CD4-positive, alpha-beta memory T cell (primary cell): Measurements from ENCODE around the gene SHC2. TPM values are rescaled to one million over a fixed set of nuclear protein-coding genes. Genes with fewer than 3 reads are reported as not detected.

ENCODE experiments used
- CTCF ChIA-PET: fragments of 350-600 bp; sonication (Branson Sonifier 250); formaldehyde crosslinking; loops from one replicate; lab custom pipeline; 2021; ENCODE audit warnings: inconsistent platforms; ENCODE audit not compliant: partially characterized antibody; lab: Charles Lee
- POLR2A ChIA-PET: fragments of 350-600 bp; sonication (Branson Sonifier 250); formaldehyde crosslinking; loops from one replicate; lab custom pipeline; 2021; ENCODE audit not compliant: partially characterized antibody; lab: Charles Lee
- DNase-seq, 5 donors: peaks; one replicate each; pipeline versions ENCODE4 v3.0.0 to v3.0.0-alpha.2; 2020 to 2022; ENCODE audit warnings: mixed read lengths in 1 of 5
- H3K27ac ChIP-seq: one replicate; pipeline ENCODE4 v1.7.0; 2013; ENCODE audit warnings: low read depth, low read length
- H3K27me3 ChIP-seq: 2 replicates; pipeline ENCODE4 v1.7.0; 2013; ENCODE audit warnings: mild to moderate bottlenecking, low read length, moderate library complexity; ENCODE audit not compliant: insufficient read depth
- H3K36me3 ChIP-seq: 2 replicates; pipeline ENCODE4 v1.7.0; 2013; ENCODE audit warnings: mild to moderate bottlenecking, low read length, moderate library complexity; ENCODE audit not compliant: insufficient read depth
- H3K4me1 ChIP-seq: 2 replicates; pipeline ENCODE4 v1.7.0; 2013; ENCODE audit warnings: mild to moderate bottlenecking, low read length, moderate library complexity; ENCODE audit not compliant: insufficient read depth
- H3K4me3 ChIP-seq, 2 donors: one replicate each; pipeline ENCODE4 v1.7.0; 2013; ENCODE audit warnings: low read length in 2 of 2, mild to moderate bottlenecking in 1 of 2
- H3K9me3 ChIP-seq, 2 donors: one replicate each; pipeline ENCODE4 v1.7.0; 2013; ENCODE audit warnings: low read length in 2 of 2, control low read depth in 1 of 2; ENCODE audit not compliant: control insufficient read depth in 1 of 2
- H3K27ac Mint-ChIP-seq, 7 donors: one replicate each; pipeline ENCODE4 v1.8.0; 2020 to 2021; ENCODE audit warnings: mixed read lengths in 7 of 7, mild to moderate bottlenecking in 6 of 7, inconsistent platforms in 3 of 7, moderate library complexity in 3 of 7
- H3K27me3 Mint-ChIP-seq, 2 donors: one replicate each; pipeline ENCODE4 v1.8.0; 2020 to 2021; ENCODE audit warnings: mixed read lengths in 2 of 2
- H3K36me3 Mint-ChIP-seq, 2 donors: one replicate each; pipeline ENCODE4 v1.8.0; 2020 to 2021; ENCODE audit warnings: mixed read lengths in 2 of 2, inconsistent platforms in 1 of 2, mild to moderate bottlenecking in 1 of 2
- H3K4me1 Mint-ChIP-seq, 4 donors: one replicate each; pipeline ENCODE4 v1.8.0; 2020 to 2021; ENCODE audit warnings: mixed read lengths in 4 of 4, mild to moderate bottlenecking in 1 of 4
- H3K4me3 Mint-ChIP-seq, 8 donors: one replicate each; pipeline ENCODE4 v1.8.0; 2020 to 2021; ENCODE audit warnings: mixed read lengths in 8 of 8, mild to moderate bottlenecking in 7 of 8, moderate library complexity in 6 of 8, inconsistent platforms in 3 of 8
- H3K9me3 Mint-ChIP-seq, 8 donors: one replicate each; pipeline ENCODE4 v1.8.0; 2020 to 2021; ENCODE audit warnings: mixed read lengths in 8 of 8, mild to moderate bottlenecking in 5 of 8, inconsistent platforms in 3 of 8, moderate library complexity in 1 of 8
- intact Hi-C: fragments of 100-400 bp; cut with micrococcal nuclease; formaldehyde crosslinking; loops from one replicate; pipeline ENCODE4 v1.15.1; 2023
- polyA plus RNA-seq, 2 donors: library from polyadenylated mRNA; unstranded; fragments of 300-500 nt; fragmentation: Illumina TruSeq; gene quantifications; one replicate each; pipeline ENCODE4 v1.2.3, GENCODE V29; 2021
- total RNA-seq, 2 experiments: library from RNA; stranded (reverse); gene quantifications; one replicate each; pipeline ENCODE4 v1.2.3, GENCODE V29; 2021

Gene SHC2
- total and polyA plus RNA-seq, 4 experiments from 2014 or later: 0.55 to 0.64 TPM; not detected in 2

- Mint-ChIP-seq H3K4me1 (peaks cover 5 to 7% (median 7%) of the 10 kb centered on the region in 4 donors), H3K9me3 (peaks cover 0 to 7% (median 4%) of the 10 kb centered on the region in 8 donors), H3K27ac (no peak overlapping the region), H3K4me3 (no peak overlapping the region), H3K36me3 (peaks cover 0 to 2% of the 10 kb centered on the region in 2 donors), H3K27me3 (peaks cover 2 to 3% of the 10 kb centered on the region in 2 donors)
- H3K27me3 ChIP-seq: no peaks in the 10 kb centered on the region
- no peak overlapping the region for H3K27ac ChIP-seq
- H3K4me1 ChIP-seq: no peaks in the 10 kb centered on the region
- H3K4me3 ChIP-seq: no peak overlapping the region
- no peak for DNase-seq
- intact Hi-C loops: no loop called here
- ChIA-PET POLR2A (no interaction called here), CTCF (no interaction called here)
- H3K9me3 ChIP-seq: no peaks in the 10 kb centered on the region
- no peaks in the 10 kb centered on the region for H3K36me3 ChIP-seq
These were observed 14.5 kb upstream of the SHC2 start for GRCh38 chr19:475360-475759.

- no peak for DNase-seq
- no peaks in the 10 kb centered on the region for H3K9me3 ChIP-seq
- H3K27ac Mint-ChIP-seq: no peak overlapping the region
- H3K9me3 Mint-ChIP-seq: no peaks in the 10 kb centered on the region
- no peaks in the 10 kb centered on the region for H3K36me3 ChIP-seq
- H3K4me3 Mint-ChIP-seq: no peak overlapping the region
- peaks cover 0 to 2% (median 0%) of the 10 kb centered on the region in 4 donors for H3K4me1 Mint-ChIP-seq
- ChIA-PET CTCF (no interaction called here), POLR2A (no interaction called here)
- no peak overlapping the region for H3K4me3 ChIP-seq
- H3K27me3 Mint-ChIP-seq: peaks cover 2 to 3% of the 10 kb centered on the region in 2 donors
- intact Hi-C loops: no loop called here
- no peaks in the 10 kb centered on the region for H3K27me3 ChIP-seq
- no peaks in the 10 kb centered on the region for H3K36me3 Mint-ChIP-seq
- H3K4me1 ChIP-seq: no peaks in the 10 kb centered on the region
- no peak overlapping the region for H3K27ac ChIP-seq
These were observed 13.6 kb upstream of the SHC2 start for GRCh38 chr19:474126-475078.

DNA sequence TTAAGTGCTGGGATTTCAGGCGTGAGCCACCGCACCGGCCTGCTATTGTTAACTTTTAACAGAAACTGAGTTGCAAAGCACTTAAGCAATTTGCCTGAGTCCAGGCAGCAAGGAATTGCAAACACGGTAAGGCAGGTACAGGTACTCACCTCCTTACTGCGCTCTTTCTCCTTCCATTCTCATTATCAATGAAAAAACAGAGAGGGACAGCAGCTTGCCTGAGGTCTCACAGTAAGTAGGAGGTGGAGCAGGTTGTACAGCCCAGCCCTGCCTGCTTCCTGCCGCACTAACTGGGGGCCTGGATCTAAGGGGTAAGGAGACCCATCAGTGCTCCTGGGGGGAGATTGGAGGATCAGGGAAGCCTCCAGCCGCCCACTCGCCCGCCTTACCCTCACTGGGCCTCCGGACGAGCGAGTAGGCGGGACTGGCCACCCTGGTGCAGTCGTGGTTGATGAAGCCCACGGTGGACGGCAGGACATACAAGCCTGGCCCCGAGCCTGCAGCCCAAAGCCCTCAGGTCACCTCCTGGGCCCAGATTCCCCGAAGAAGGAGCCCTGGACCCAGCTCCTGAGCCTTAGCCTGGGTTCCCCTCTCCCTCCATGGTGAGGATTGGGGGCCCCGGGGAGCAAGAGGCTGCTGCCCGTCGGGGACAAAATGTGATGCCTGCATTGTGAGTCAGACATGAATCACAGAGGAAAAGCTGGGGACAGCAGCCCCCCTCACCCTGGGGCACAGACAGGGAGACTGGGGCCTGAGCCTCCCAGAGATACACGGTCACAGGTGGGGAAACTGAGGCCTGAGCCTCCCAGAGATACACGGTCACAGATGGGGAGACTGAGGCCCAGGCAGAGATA is 11.4 kb upstream of the SHC2 start:
- H3K27ac ChIP-seq: no peak overlapping the region
- CTCF ChIA-PET: no interaction called here
- no peaks in the 10 kb centered on the region for H3K27me3 ChIP-seq
- intact Hi-C loops: no loop called here
- Mint-ChIP-seq H3K4me1 (peaks cover 0 to 2% (median 0%) of the 10 kb centered on the region in 4 donors), H3K9me3 (no peaks in the 10 kb centered on the region), H3K27me3 (peaks cover 2 to 3% of the 10 kb centered on the region in 2 donors), H3K4me3 (no peak overlapping the region), H3K36me3 (no peaks in the 10 kb centered on the region), H3K27ac (no peak overlapping the region)
- DNase-seq: no peak
- no peaks in the 10 kb centered on the region for H3K36me3 ChIP-seq
- H3K9me3 ChIP-seq: no peaks in the 10 kb centered on the region
- H3K4me3 ChIP-seq: no peak overlapping the region
- POLR2A ChIA-PET: no interaction called here
- no peaks in the 10 kb centered on the region for H3K4me1 ChIP-seq

DNA sequence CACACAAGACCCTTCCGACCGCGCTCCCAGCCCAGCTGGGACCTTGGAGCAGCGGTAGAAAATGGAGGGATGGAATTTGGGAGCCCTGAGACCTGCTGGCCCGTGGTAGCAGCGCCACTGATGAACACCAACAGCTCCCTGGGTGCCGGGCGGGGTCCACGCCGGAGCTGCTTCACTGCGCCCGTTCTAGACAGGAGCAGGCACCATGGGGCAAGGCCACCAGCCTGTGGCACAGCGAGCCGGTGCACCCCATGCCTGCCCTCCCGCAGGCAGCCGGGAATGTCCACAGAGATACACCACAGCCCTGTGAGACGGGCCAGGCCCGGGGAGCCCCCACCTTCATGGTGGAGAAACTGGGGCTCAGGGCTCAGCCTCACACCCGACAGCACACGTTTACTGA is 9.9 kb upstream of the SHC2 start:
- Mint-ChIP-seq H3K4me3 (no peak overlapping the region), H3K27ac (no peak overlapping the region), H3K27me3 (peaks cover 2 to 3% of the 10 kb centered on the region in 2 donors), H3K4me1 (peaks cover 0 to 2% (median 0%) of the 10 kb centered on the region in 4 donors), H3K9me3 (no peaks in the 10 kb centered on the region), H3K36me3 (no peaks in the 10 kb centered on the region)
- intact Hi-C loops: no loop called here
- Histone ChIP-seq H3K27me3 (no peaks in the 10 kb centered on the region), H3K9me3 (no peaks in the 10 kb centered on the region), H3K27ac (no peak overlapping the region), H3K4me1 (no peaks in the 10 kb centered on the region), H3K4me3 (no peak overlapping the region), H3K36me3 (no peaks in the 10 kb centered on the region)
- CTCF ChIA-PET: no interaction called here
- POLR2A ChIA-PET: no interaction called here
- no peak for DNase-seq

GRCh38 chr19:469833-470232 is 9.0 kb upstream of the SHC2 start:
- Histone ChIP-seq H3K4me3 (no peak overlapping the region), H3K4me1 (no peaks in the 10 kb centered on the region), H3K27ac (no peak overlapping the region), H3K27me3 (no peaks in the 10 kb centered on the region), H3K36me3 (no peaks in the 10 kb centered on the region), H3K9me3 (no peaks in the 10 kb centered on the region)
- no peaks in the 10 kb centered on the region for H3K9me3 Mint-ChIP-seq
- ChIA-PET CTCF (no interaction called here), POLR2A (no interaction called here)
- no peaks in the 10 kb centered on the region for H3K4me1 Mint-ChIP-seq
- H3K36me3 Mint-ChIP-seq: no peaks in the 10 kb centered on the region
- intact Hi-C loops: no loop called here
- no peak overlapping the region for H3K27ac Mint-ChIP-seq
- DNase-seq: no peak
- H3K4me3 Mint-ChIP-seq: no peak overlapping the region
- H3K27me3 Mint-ChIP-seq: peaks cover 0 to 2% of the 10 kb centered on the region in 2 donors

DNA sequence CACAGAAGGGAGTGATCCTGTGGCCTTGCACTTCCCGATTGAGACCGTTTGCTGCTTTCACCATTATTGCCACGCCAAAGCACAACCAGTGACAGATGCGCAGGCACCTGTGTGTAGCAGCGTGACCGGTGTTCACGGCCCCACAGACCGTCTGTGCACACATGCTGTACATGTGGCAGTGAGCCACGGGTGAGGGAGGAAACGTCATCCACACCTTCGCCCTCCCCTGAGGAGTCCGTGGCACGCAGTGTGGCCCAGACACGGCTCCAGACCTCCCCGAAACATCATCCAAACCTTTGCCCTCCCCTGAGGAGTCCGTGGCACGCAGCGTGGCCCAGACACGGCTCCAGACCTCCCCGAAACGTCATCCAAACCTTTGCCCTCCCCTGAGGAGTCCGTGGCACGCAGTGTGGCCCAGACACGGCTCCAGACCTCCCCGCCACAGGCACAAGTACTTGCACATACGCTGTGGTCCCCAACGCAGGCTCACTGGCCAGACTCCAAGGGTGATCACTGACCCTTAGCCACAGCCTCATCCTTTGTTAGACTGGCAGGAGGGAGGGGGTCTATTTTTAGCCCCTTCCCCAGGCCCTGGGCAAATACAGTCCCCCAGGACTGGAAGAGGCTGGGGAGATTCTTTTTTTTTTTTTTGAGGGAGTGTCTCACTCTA is 7.9 kb upstream of the SHC2 start:
- Histone ChIP-seq H3K27me3 (no peaks in the 10 kb centered on the region), H3K4me1 (no peaks in the 10 kb centered on the region), H3K9me3 (no peaks in the 10 kb centered on the region), H3K27ac (no peak overlapping the region), H3K4me3 (no peak overlapping the region), H3K36me3 (no peaks in the 10 kb centered on the region)
- no peak for DNase-seq
- peak overlapping the region in 1 of 7 donors; percentile 81 for H3K27ac Mint-ChIP-seq
- no peaks in the 10 kb centered on the region for H3K36me3 Mint-ChIP-seq
- ChIA-PET CTCF (no interaction called here), POLR2A (no interaction called here)
- no peaks in the 10 kb centered on the region for H3K9me3 Mint-ChIP-seq
- intact Hi-C loops: no loop called here
- peaks cover 0 to 2% of the 10 kb centered on the region in 2 donors for H3K27me3 Mint-ChIP-seq
- H3K4me1 Mint-ChIP-seq: no peaks in the 10 kb centered on the region
- H3K4me3 Mint-ChIP-seq: no peak overlapping the region

- no peak overlapping the region for H3K4me3 Mint-ChIP-seq
- no peaks in the 10 kb centered on the region for H3K36me3 ChIP-seq
- POLR2A ChIA-PET: no interaction called here
- intact Hi-C loops: no loop called here
- H3K36me3 Mint-ChIP-seq: no peaks in the 10 kb centered on the region
- H3K4me1 Mint-ChIP-seq: peaks cover 0 to under 1% (median 0%) of the 10 kb centered on the region in 4 donors
- no peak overlapping the region for H3K4me3 ChIP-seq
- no peak overlapping the region for H3K27ac ChIP-seq
- no peaks in the 10 kb centered on the region for H3K9me3 Mint-ChIP-seq
- H3K4me1 ChIP-seq: no peaks in the 10 kb centered on the region
- CTCF ChIA-PET: no interaction called here
- H3K9me3 ChIP-seq: no peaks in the 10 kb centered on the region
- peaks cover 2 to 3% of the 10 kb centered on the region in 2 donors for H3K27me3 Mint-ChIP-seq
- peaks cover 2% of the 10 kb centered on the region for H3K27me3 ChIP-seq
- no peak for DNase-seq
- no peak overlapping the region for H3K27ac Mint-ChIP-seq
These were observed 6.7 kb upstream of the SHC2 start for GRCh38 chr19:467554-467953.
